ENCODE data around the gene EHBP1L1.

- TF ChIP-seq, protein P1, sequence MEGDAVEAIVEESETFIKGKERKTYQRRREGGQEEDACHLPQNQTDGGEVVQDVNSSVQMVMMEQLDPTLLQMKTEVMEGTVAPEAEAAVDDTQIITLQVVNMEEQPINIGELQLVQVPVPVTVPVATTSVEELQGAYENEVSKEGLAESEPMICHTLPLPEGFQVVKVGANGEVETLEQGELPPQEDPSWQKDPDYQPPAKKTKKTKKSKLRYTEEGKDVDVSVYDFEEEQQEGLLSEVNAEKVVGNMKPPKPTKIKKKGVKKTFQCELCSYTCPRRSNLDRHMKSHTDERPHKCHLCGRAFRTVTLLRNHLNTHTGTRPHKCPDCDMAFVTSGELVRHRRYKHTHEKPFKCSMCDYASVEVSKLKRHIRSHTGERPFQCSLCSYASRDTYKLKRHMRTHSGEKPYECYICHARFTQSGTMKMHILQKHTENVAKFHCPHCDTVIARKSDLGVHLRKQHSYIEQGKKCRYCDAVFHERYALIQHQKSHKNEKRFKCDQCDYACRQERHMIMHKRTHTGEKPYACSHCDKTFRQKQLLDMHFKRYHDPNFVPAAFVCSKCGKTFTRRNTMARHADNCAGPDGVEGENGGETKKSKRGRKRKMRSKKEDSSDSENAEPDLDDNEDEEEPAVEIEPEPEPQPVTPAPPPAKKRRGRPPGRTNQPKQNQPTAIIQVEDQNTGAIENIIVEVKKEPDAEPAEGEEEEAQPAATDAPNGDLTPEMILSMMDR (IDR thresholded peaks at IDR 0.05) = no peak
- TF ChIP-seq POLR2A (IDR thresholded peaks at IDR 0.05) (no peak), EP300 (IDR thresholded peaks at IDR 0.05) (no peak)
These were observed 28.4 kb downstream of the EHBP1L1 start for GRCh38 chr11:65604258-65604657.

All from tibial nerve (tissue), 4 donors.